Loucy (cell line): Measurements from ENCODE around the gene INSC.

ENCODE experiments used
- H2AFZ ChIP-seq: fragments of 200-600 bp; sonication (generic); 2 replicates; pipeline ENCODE4 v1.6.0; 2016; ENCODE audit warnings: antibody characterized with exemption, mild to moderate bottlenecking, low read length, moderate library complexity
- H3F3A ChIP-seq: fragments of 200-600 bp; 2 replicates; pipeline ENCODE4 v1.6.0; 2016; ENCODE audit warnings: antibody characterized with exemption, low read depth, mild to moderate bottlenecking
- H3K27me3 ChIP-seq: fragments of 200-600 bp; sonication (generic); 2 replicates; pipeline ENCODE4 v1.6.1; 2014; ENCODE audit warnings: low read length, mild to moderate bottlenecking; ENCODE audit not compliant: insufficient read depth, poor library complexity, severe bottlenecking
- H3K36me3 ChIP-seq: fragments of 200-600 bp; sonication (generic); 2 replicates; pipeline ENCODE4 v1.6.1; 2016; ENCODE audit warnings: low read length; ENCODE audit not compliant: insufficient read depth
- H3K4me1 ChIP-seq: fragments of 200-600 bp; sonication (generic); 2 replicates; pipeline ENCODE4 v1.5.1; 2014; ENCODE audit warnings: low read length, mild to moderate bottlenecking; ENCODE audit not compliant: insufficient read depth, poor library complexity, severe bottlenecking
- H3K4me2 ChIP-seq: fragments of 200-600 bp; sonication (generic); 2 replicates; pipeline ENCODE4 v1.6.0; 2014; ENCODE audit warnings: antibody characterized with exemption, low read length, low read depth, mild to moderate bottlenecking; ENCODE audit not compliant: poor library complexity, severe bottlenecking
- H3K4me3 ChIP-seq: fragments of 200-600 bp; sonication (generic); 2 replicates; pipeline ENCODE4 v1.5.1; 2014; ENCODE audit warnings: low read length, mild to moderate bottlenecking, mixed read lengths; ENCODE audit not compliant: poor library complexity, severe bottlenecking
- H3K79me2 ChIP-seq: fragments of 200-600 bp; sonication (generic); 2 replicates; pipeline ENCODE4 v1.6.1; 2014; ENCODE audit warnings: low read length; ENCODE audit not compliant: insufficient read depth
- H3K9ac ChIP-seq: fragments of 200-600 bp; sonication (generic); 2 replicates; pipeline ENCODE4 v1.6.0; 2014; ENCODE audit warnings: mild to moderate bottlenecking, low read depth, low read length, moderate library complexity; ENCODE audit not compliant: poor library complexity, severe bottlenecking
- H3K9me2 ChIP-seq: fragments of 200-600 bp; sonication (generic); replicated peaks from 2 replicates; pipeline ENCODE4 v1.6.1; 2016; ENCODE audit warnings: low read depth, low read length, mixed read lengths
- H3K9me3 ChIP-seq: fragments of 200-600 bp; sonication (generic); 2 replicates; pipeline ENCODE4 v1.6.1; 2014; ENCODE audit warnings: mild to moderate bottlenecking, antibody characterized with exemption, low read length, low read depth; ENCODE audit not compliant: insufficient read depth
- H4K20me1 ChIP-seq: fragments of 200-600 bp; sonication (generic); 2 replicates; pipeline ENCODE4 v1.6.0; 2014; ENCODE audit warnings: antibody characterized with exemption, low read length, mild to moderate bottlenecking; ENCODE audit not compliant: insufficient read depth, poor library complexity, severe bottlenecking
- CTCF ChIP-seq: fragments of 200-600 bp; sonication (generic); conservative IDR thresholded peaks from 2 replicates; pipeline ENCODE4 v1.5.1; 2014; ENCODE audit warnings: mild to moderate bottlenecking, antibody characterized with exemption, low read length
- EZH2phosphoT487 ChIP-seq: fragments of 200-600 bp; IDR thresholded peaks from 2 replicates; pipeline ENCODE4 v1.6.1; 2018; ENCODE audit warnings: antibody characterized with exemption, mild to moderate bottlenecking, moderate library complexity, borderline replicate concordance

Gene INSC

GRCh38 chr11:15198284-15198683 is 83.6 kb downstream of the INSC start:
- H3K27me3 ChIP-seq, result no peaks in the 10 kb centered on the region
- no peaks in the 10 kb centered on the region for H3K36me3 ChIP-seq
- no peaks in the 10 kb centered on the region for H3F3A ChIP-seq
- H4K20me1 ChIP-seq, result no peaks in the 10 kb centered on the region
- no peaks in the 10 kb centered on the region for H3K9me3 ChIP-seq
- no peak overlapping the region for H3K4me2 ChIP-seq
- no peak overlapping the region for H3K4me3 ChIP-seq
- H2AFZ ChIP-seq, result no peak overlapping the region
- no peaks in the 10 kb centered on the region for H3K4me1 ChIP-seq
- no peaks in the 10 kb centered on the region for H3K79me2 ChIP-seq
- TF ChIP-seq CTCF (no peak), EZH2phosphoT487 (no peak)
- no peaks in the 10 kb centered on the region for H3K9me2 ChIP-seq
- H3K9ac ChIP-seq, result no peak overlapping the region

GRCh38 chr11:15199693-15200092 is 85.0 kb downstream of the INSC start:
- no peaks in the 10 kb centered on the region for H3F3A ChIP-seq
- no peaks in the 10 kb centered on the region for H3K9me2 ChIP-seq
- H3K79me2 ChIP-seq, result no peaks in the 10 kb centered on the region
- H2AFZ ChIP-seq, result no peak overlapping the region
- H3K4me3 ChIP-seq, result no peak overlapping the region
- H3K9me3 ChIP-seq, result no peaks in the 10 kb centered on the region
- H3K36me3 ChIP-seq, result no peaks in the 10 kb centered on the region
- no peaks in the 10 kb centered on the region for H3K27me3 ChIP-seq
- TF ChIP-seq CTCF (no peak), EZH2phosphoT487 (no peak)
- no peaks in the 10 kb centered on the region for H4K20me1 ChIP-seq
- H3K9ac ChIP-seq, result no peak overlapping the region
- H3K4me2 ChIP-seq, result no peak overlapping the region
- no peaks in the 10 kb centered on the region for H3K4me1 ChIP-seq

GRCh38 chr11:15200696-15201095 is 86.0 kb downstream of the INSC start:
- Histone ChIP-seq H3K27me3 (no peaks in the 10 kb centered on the region), H3K4me1 (no peaks in the 10 kb centered on the region), H3K9ac (no peak overlapping the region), H3K36me3 (no peaks in the 10 kb centered on the region), H3K9me3 (no peaks in the 10 kb centered on the region), H3K79me2 (no peaks in the 10 kb centered on the region), H3K4me3 (no peak overlapping the region), H3F3A (no peaks in the 10 kb centered on the region), H2AFZ (no peak overlapping the region), H4K20me1 (no peaks in the 10 kb centered on the region), H3K4me2 (no peak overlapping the region), H3K9me2 (no peaks in the 10 kb centered on the region)
- no peak for TF ChIP-seq EZH2phosphoT487
- TF ChIP-seq CTCF, result no peak
